Right atrium auricular region (tissue), 2 donors: ENCODE results near the gene ABCC6. TPM values are rescaled to one million over a fixed set of nuclear protein-coding genes. Genes with fewer than 3 reads are reported as not detected.

Experiments
- DNase-seq: peaks from one replicate; pipeline ENCODE4 v3.0.0-alpha.2; 2019; ENCODE audit warnings: low spot score
- H3K27ac ChIP-seq, 2 donors: fragments of 200-600 bp; sonication (generic); 1 replicate in 1 of 2; 2 replicates in 1 of 2; pipeline ENCODE4 v1.5.1; 2016 to 2019
- H3K27me3 ChIP-seq, 2 donors: fragments of 200-600 bp; sonication (generic); one replicate each; pipeline versions ENCODE4 v1.5.1 to v1.6.0; 2017 to 2019
- H3K36me3 ChIP-seq: fragments of 200-600 bp; sonication (generic); one replicate; pipeline ENCODE4 v1.5.1; 2016
- H3K4me1 ChIP-seq, 2 donors: fragments of 200-600 bp; sonication (generic); one replicate each; pipeline versions ENCODE4 v1.5.1 to v1.6.0; 2017 to 2019
- H3K4me3 ChIP-seq, 2 donors: fragments of 200-600 bp; sonication (generic); 1 replicate in 1 of 2; 2 replicates in 1 of 2; pipeline ENCODE4 v1.5.1; 2017 to 2019; ENCODE audit warnings: mild to moderate bottlenecking in 1 of 2, moderate library complexity in 1 of 2
- H3K9me3 ChIP-seq, 2 donors: fragments of 200-600 bp; sonication (generic); one replicate each; pipeline ENCODE4 v1.5.1; 2019
- total RNA-seq, 2 donors: library from RNA; depleted of rRNA; stranded (reverse); fragments of >200 nt; gene quantifications; one replicate each; pipeline ENCODE4 v1.1.0, GENCODE V29; 2016
- TF ChIP-seq, protein P1 (sequence below), 2 donors: fragments of 200-600 bp; sonication (generic); IDR thresholded peaks; one replicate each; pipeline ENCODE4 v1.5.1; 2019; ENCODE audit warnings: antibody characterized with exemption in 2 of 2

The ABCC6 gene
- total RNA-seq, 2 donors from 2014 or later: 0.52 to 1.8 TPM

DNA sequence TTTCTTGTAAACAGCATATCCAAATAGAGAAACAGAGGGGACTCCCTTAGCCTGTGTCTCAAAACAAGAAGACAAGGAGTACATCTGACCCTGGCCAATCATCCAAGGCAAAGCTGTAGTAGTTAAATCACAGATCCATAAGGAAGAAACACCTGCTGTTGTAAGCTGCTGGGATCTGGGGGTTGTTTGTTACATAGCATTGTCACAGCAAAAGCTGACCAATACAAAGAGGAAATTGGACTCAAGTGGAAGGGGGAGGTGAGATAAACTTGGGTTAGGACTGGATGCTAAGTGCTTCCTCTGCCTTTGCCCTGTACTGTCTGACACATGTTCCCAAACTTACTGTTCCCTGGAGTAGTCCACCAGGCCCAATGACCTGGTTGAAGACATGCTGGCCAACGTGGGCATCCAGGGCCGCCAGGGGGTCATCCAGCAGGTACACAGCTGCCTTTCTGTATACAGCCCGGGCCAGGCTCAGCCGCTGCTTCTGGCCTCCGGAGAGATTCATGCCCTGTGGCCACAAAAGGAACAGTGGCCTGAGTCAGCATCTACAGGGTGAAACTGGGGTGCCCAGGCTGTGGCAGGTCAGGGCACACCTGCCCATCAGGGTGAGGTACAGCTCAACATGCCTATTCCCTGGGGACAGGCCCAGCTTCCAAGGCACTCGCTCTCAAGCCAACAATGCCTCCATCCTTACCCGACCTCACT, 44.7 kb downstream of the ABCC6 start:
- Histone ChIP-seq H3K36me3 (no peaks in the 10 kb centered on the region), H3K27ac (no peak overlapping the region), H3K4me1 (no peaks in the 10 kb centered on the region), H3K4me3 (no peak overlapping the region), H3K9me3 (peaks cover 0 to 5% of the 10 kb centered on the region in 2 donors), H3K27me3 (no peaks in the 10 kb centered on the region)
- TF ChIP-seq, protein P1, sequence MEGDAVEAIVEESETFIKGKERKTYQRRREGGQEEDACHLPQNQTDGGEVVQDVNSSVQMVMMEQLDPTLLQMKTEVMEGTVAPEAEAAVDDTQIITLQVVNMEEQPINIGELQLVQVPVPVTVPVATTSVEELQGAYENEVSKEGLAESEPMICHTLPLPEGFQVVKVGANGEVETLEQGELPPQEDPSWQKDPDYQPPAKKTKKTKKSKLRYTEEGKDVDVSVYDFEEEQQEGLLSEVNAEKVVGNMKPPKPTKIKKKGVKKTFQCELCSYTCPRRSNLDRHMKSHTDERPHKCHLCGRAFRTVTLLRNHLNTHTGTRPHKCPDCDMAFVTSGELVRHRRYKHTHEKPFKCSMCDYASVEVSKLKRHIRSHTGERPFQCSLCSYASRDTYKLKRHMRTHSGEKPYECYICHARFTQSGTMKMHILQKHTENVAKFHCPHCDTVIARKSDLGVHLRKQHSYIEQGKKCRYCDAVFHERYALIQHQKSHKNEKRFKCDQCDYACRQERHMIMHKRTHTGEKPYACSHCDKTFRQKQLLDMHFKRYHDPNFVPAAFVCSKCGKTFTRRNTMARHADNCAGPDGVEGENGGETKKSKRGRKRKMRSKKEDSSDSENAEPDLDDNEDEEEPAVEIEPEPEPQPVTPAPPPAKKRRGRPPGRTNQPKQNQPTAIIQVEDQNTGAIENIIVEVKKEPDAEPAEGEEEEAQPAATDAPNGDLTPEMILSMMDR (IDR thresholded peaks at IDR 0.05): no peak
- DNase-seq: no peak

DNA sequence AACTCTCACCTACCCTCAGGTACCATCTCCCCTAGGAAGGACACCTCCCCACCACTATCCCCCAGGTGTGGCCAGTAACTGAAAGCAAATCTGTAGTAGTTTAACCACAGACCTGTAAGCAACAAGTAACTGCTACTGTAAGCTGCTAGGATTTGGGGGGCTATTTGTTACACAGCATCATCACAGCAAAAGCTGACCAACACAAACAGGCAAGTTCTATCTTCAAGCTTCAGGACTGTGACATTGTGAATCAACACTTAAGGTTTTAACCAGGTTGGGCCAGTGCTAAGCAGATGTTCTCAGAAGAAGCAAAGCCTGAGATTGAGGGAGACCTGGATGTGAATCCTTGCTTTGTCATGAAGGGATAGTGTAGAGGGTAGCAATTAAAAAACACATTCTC, 47.0 kb downstream of the ABCC6 start:
- no peaks in the 10 kb centered on the region for H3K36me3 ChIP-seq
- no peak overlapping the region for H3K4me3 ChIP-seq
- TF ChIP-seq, protein P1 (IDR thresholded peaks at IDR 0.05): no peak
- no peak for DNase-seq
- peaks cover 0 to 5% of the 10 kb centered on the region in 2 donors for H3K9me3 ChIP-seq
- H3K27me3 ChIP-seq: no peaks in the 10 kb centered on the region
- no peaks in the 10 kb centered on the region for H3K4me1 ChIP-seq
- H3K27ac ChIP-seq: no peak overlapping the region

DNA sequence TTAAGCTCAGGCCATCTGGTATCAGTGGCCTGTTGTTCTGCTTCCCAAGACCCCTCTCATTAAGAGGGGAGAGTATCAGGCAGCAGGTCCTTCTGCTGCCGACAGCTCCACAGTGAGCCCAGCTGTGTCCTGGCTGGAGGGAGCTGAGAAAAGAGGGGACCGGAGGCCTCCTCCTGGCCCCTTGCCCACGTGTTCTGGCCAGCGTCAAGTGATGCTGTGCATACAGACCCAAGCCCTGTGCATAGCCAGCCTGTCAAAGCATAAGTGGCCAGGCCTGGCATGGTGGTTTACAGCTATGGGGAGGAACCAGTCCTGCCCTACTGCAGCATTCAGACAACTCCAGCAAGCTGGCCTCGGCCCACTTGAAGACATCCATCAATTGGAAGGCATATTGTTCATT, 48.0 kb downstream of the ABCC6 start:
- H3K27ac ChIP-seq: no peak overlapping the region
- H3K4me3 ChIP-seq: no peak overlapping the region
- H3K4me1 ChIP-seq: no peaks in the 10 kb centered on the region
- no peaks in the 10 kb centered on the region for H3K36me3 ChIP-seq
- no peaks in the 10 kb centered on the region for H3K27me3 ChIP-seq
- DNase-seq: no peak
- peaks cover 0 to 5% of the 10 kb centered on the region in 2 donors for H3K9me3 ChIP-seq
- TF ChIP-seq, protein P1 (IDR thresholded peaks at IDR 0.05): no peak

DNA sequence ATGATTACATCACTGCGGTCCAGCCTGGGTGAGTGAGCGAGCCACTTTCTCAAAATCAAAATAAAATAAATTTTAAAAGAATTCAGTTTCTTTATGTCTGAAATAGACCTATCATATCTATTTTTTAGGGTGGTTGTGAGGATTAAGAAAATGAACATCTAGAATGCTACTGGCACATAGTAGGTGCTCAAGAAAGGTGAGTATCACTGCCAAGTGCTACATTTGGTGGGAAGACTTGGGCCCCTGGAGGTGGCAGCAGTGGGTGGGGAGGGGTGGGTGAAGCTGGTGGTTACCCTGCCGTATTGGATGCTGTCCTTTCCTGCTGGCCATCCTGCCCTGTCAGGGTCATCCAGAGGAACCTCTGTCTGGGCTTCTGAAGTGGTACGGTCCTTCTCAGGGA, 50.3 kb downstream of the ABCC6 start:
- Histone ChIP-seq H3K4me1 (no peaks in the 10 kb centered on the region), H3K27me3 (no peaks in the 10 kb centered on the region), H3K4me3 (no peak overlapping the region), H3K9me3 (peaks cover 0 to 5% of the 10 kb centered on the region in 2 donors), H3K36me3 (no peaks in the 10 kb centered on the region), H3K27ac (no peak overlapping the region)
- TF ChIP-seq, protein P1 (IDR thresholded peaks at IDR 0.05): no peak
- no peak for DNase-seq

DNA sequence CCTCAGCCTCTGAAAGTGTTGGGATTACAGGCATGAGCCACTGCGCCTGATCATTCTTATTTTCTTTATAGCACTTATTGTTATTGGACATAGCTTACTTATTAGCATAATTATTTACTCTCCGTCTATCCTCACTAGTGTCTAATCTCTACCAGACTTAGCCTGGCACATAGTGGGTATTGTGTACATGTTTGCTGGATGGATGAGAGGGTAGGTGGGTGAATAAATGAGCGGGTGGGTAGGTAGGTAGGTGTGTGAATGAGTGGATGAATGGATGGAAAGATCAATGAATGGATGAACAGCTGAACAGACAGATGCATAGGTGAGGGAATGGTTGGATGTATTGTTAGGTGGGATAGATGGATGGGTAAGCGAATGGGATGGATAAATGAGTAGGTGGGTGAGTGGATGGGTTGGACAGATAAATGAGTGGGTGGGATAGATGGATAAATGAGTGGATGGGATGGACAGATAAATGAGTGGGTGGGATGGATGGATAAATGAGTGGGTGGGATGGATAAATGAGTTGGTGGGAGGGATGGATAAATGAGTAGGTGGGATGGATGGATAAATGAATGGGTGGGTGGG, 51.9 kb downstream of the ABCC6 start:
- Histone ChIP-seq H3K27me3 (no peaks in the 10 kb centered on the region), H3K9me3 (peaks cover 0 to 4% of the 10 kb centered on the region in 2 donors), H3K4me1 (no peaks in the 10 kb centered on the region), H3K27ac (no peak overlapping the region), H3K4me3 (no peak overlapping the region), H3K36me3 (no peaks in the 10 kb centered on the region)
- TF ChIP-seq, protein P1 (IDR thresholded peaks at IDR 0.05): no peak
- no peak for DNase-seq
